HG02938 (cell line): ENCODE measurements around the gene IFNW1.
A peak's percentile ranks its signal among the peaks of the same experiment; 100 is the strongest.

ENCODE experiments used
- ATAC-seq: cut with Tn5 transposase; IDR thresholded peaks from one replicate; pipeline ENCODE4 v1.9.1; 2021; ENCODE audit warnings: mild to moderate bottlenecking, moderate library complexity; ENCODE audit not compliant: unreplicated experiment

IFNW1 gene

DNA sequence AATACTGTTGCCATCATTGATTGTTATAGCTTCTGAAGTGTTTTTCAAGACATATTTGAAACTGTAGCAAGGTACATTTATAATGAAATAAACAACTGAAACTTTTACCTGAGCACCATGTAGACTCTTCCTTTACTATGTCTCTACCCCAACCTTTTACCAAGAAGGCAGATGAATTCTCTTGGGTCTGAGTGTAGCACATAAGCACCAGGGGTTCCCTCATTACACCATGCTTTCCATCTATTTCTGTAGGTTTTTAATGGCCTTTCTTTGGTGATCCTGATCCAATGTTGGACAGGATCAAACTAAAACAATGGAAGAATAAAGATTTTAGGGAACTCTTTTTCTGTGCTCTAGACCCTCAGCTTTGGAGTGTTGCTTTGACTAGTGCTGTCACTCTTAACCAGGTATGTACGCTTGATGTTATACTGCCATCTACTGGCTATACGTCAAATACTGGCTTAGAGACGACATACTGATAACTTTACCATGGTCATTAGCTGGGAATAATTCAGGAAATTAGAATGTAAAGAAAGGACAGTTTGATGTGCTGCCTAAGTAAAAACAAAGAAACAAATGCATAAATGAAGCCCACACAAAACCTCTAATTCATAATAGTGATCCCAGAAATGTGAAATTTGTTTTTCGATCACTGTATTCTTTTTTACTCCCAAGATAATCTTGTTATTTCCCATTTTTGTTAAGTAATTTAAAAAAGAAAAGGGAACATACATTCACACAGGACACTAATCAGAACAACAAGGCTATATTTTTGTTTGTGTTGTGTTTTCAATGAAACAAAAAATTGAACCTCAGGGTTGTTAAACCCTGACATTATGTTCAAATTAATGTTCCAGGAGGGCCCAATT is 30.7 kb downstream of the IFNW1 start:
- ATAC-seq: peak; percentile 86

DNA sequence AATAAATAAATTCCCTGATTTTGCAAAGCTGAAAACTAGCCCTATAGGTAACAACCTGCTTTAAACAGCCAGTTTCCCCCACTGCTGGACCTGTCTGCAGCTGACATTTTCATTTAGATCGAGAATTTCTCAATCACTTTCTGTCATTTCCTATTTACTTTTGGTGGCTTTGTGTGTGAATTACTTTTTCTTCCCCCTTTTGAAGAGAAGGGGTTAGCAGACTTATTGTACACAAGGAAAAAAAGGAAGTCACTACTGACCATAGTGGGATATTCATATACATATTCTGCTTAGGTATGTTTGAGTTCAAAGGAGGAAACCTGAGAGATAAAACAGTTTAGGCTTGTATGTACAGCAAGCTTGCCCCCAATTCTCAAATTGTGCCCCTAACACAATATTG is 36.8 kb downstream of the IFNW1 start:
- no peak for ATAC-seq

DNA sequence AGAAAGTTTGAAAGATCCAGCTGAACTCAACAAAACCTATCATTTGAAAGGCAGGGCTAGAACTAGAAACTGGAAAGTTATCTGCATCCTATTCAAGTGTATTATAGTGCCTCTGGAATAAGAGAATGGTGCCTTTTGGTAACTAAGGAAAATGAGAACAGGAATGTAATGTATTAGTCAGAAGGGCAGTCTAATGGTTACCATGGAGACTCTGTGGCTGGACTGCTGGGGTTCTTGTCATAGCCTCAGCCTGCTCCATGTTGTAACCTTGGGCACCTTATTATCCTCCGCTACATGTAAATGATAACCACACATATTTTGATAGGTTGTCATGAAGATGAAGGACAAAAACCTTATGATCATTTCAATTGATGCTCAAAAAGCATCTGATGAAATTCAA is 39.3 kb downstream of the IFNW1 start:
- no peak for ATAC-seq

DNA sequence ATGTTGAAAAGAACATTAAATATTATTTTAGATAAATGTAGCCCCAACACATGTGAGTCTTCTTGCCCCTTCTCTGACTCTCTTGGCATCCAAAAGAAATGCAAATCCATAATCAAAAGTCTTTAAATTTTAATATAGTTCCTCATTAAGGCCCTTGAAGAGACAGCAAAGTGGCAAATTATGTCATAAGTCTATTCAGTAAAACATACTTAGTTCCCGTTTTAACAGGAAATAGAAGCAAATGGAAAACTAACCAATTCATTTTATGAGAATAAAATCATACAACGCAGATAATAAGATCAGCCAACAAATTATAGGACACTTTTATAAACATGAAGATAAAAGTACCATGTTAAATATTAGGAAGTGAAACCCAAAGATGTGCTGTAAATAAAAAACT is 43.8 kb downstream of the IFNW1 start:
- ATAC-seq: no peak

DNA sequence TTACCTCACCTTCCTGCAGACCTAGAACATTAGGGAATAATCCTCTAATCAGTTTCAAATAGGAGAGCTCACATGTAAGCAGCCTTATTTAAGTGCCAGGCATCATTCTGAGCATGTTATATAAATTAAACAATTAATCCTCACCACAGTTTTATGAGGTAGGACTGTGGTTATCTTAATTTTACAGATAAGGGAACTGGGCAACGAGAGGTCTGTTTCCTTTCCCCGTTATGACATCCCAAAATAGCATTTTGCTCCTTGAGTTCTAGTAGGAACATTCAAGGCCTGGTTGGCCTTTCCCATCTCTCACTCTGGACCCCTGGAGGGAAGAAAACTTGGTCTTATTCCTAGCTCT is 44.8 kb downstream of the IFNW1 start:
- ATAC-seq: no peak

DNA sequence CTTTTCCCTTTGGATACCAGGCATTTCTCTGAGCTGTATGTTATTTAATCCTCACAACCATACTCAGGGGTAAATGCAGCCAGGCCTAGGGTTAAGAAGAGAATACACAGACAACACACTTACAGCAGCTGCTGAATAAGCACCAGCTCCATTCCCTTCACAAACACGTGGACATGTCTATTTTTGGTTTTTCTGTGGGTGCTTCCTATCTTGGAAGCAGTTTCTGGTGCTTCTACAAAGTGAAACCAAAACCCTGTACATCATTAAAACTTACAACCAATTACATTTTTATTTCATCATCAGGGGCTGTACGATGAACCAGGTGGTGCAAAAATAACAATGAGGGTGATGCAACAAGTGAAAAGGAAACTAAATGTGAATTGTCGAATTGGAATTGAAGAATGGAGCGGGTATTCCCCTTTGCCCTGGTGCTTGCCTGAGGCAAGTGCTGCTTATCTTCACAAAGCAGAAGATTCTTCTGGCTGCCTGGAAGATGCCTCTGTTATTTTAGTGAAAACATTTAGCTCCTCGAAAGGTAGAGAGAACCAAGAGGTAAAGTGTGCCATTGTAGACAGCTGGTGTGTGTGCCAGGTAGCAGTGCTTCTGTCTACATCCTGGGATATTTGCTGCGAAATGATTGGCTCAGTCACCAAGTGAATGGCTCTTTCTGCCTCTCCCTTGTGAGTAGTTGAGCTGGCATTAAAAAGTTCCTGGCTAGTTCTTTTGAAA is 45.3 kb downstream of the IFNW1 start:
- peak; percentile 94 for ATAC-seq

DNA sequence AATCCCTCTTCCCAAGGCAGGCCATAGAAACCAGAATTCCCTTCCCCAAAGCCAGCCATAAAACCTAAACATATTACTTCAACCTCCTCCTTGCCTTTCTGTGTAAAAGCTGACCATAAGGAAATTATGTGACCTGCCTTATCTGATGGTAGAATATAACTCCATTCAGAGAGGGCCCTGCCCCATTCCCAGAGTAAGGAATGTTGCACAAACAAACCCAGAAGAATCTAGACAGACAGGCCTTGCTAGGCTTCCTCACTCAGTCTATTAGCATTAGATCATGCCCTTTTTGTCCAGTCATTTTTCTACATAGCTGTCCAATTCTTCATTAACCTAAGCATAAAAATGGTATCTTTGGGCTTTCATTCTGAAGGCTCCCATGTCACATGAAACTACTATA is 46.1 kb downstream of the IFNW1 start:
- no peak for ATAC-seq
